Lower leg skin (tissue), 3 donors: ENCODE data around the gene BACE2.

Source experiments
- POLR2A ChIP-seq, 2 donors: fragments of 450-650 bp; IDR thresholded peaks; one replicate each; pipeline ENCODE4 v1.6.1; 2016 to 2017; ENCODE audit warnings: antibody characterized with exemption in 2 of 2, mild to moderate bottlenecking in 1 of 2, moderate library complexity in 1 of 2
- TF ChIP-seq, protein P1 (sequence below), 3 donors: fragments of 450-650 bp; IDR thresholded peaks; one replicate each; pipeline ENCODE4 v1.5.1; 2016; ENCODE audit warnings: antibody characterized with exemption in 3 of 3, mild to moderate bottlenecking in 3 of 3, moderate library complexity in 2 of 3

DNA sequence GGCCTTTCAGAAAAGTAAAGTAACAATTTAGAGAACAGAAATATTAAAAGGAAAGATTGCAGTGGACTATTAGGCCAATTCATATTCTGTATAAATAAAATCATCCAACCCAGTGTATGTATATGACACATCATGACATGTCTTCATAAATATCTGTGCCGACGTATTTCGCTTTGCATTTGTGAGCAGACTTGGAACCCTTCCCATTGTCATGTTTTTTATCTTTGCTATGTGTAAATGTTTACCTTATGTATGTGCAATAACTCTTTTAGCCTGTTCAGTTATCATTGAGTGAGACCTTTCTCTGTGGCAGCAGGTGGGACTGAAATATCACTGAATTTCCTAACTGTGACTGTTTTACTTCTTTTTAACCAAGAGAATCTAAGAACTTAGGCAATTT is 90.7 kb downstream of the BACE2 start:
- TF ChIP-seq, protein P1, sequence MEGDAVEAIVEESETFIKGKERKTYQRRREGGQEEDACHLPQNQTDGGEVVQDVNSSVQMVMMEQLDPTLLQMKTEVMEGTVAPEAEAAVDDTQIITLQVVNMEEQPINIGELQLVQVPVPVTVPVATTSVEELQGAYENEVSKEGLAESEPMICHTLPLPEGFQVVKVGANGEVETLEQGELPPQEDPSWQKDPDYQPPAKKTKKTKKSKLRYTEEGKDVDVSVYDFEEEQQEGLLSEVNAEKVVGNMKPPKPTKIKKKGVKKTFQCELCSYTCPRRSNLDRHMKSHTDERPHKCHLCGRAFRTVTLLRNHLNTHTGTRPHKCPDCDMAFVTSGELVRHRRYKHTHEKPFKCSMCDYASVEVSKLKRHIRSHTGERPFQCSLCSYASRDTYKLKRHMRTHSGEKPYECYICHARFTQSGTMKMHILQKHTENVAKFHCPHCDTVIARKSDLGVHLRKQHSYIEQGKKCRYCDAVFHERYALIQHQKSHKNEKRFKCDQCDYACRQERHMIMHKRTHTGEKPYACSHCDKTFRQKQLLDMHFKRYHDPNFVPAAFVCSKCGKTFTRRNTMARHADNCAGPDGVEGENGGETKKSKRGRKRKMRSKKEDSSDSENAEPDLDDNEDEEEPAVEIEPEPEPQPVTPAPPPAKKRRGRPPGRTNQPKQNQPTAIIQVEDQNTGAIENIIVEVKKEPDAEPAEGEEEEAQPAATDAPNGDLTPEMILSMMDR (IDR thresholded peaks at IDR 0.05), result no peak
- no peak for TF ChIP-seq POLR2A (IDR thresholded peaks at IDR 0.05)
